Measurements from ENCODE around the gene CHRNA7.

The CHRNA7 gene

DNA sequence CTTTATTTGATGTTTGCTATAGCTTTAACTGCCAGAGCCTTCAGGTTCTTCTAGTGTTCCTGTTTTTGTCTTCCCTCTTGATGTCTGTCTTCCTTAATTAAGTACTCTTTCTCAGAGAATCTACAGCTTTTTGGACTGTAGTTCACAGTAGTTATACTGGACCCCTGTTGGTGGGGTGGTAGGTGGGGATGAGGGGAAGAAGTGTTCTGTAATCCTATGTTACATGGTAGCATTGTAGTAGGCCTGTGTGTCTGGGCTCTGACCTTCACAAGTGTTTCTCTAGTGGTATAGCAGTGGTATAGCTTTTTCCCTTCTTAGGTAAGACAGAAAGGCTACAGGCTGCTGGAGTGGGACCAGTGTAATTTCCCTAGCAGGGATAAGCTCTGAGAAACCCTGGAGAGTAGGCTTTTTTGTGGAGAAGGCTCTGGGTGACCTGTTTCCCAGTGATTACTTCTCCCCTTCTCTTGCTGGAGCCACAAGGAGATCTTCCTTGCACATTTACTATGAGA lies 59.6 kb downstream of the CHRNA7 start:
- DNase-seq (ENCODE audit: low read depth), result no peak

GRCh38 chr15:32091505-32092380 lies 61.4 kb downstream of the CHRNA7 start:
- DNase-seq (ENCODE audit: low read depth), result no peak

- no peak for DNase-seq (ENCODE audit: low read depth)
Observed at GRCh38 chr15:32096213-32096612, 65.9 kb downstream of the CHRNA7 start.

DNA sequence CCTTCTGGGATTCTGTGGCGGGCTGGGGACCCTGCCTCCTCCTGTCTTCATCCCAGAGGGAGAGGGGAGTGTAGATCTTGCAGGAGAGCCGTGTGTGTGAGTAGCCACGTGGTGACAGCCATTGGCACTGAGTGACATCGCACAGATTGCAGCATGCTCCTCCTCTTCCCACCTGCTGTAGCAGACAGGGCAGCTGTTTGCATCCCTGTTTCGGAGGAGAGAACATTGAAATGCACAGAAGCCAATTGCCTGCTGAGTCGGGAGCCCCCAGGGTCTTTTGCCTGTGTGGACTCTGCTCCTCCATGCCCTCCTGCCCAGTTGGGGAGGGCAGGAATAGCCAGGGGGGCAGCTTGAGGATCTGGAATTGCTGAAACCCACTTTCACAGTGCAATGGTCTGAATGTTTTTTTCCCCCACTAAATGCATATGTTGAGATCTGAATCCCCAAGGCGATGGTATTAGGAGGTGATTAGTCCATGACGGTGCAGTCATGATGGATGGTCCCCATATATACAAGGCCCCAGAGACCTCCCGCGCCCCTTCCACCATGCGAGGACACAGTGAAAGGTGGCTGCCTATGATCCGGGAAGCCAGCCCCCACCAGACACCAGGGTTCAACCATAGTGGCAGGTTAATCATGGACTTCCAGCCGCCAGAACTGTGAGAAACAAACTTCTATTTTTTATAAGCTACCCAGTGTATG lies 66.8 kb downstream of the CHRNA7 start:
- no peak for DNase-seq (ENCODE audit: low read depth)

- DNase-seq (ENCODE audit: low read depth), result no peak
Observed at GRCh38 chr15:32098033-32098432, 67.7 kb downstream of the CHRNA7 start.

DNA sequence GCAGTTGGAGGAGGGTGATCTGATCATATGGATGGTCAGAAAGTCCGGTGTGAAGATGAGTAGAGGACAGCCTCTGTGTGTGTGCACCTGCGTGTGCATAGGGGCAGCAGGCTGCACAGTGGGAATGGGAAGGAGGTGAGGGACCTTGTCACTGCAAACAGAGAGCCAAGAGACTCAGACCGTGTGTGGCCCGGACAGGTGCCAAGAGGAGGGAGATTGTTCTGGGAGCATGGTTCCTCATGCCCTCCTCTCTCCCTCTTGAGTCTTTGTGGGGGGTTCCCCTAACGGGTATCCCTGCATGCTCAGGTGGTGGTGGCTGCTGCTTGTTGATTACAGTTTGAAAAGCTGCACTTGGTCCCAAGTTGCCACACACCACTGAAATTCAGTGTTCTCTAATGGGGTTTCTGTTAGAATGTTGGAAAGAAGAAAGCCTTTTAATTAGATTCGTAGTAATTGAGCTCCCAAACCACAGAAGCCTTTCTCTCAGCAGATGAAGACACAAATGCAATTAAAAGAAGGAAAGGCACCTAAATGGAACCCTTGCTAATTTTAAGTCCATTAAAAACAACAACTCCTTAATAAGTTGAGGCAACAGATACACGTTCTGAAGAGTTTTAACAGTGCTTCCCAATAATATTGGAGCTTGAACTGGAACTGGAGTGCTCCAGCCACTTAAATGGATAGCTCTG lies 68.9 kb downstream of the CHRNA7 start:
- no peak for DNase-seq (ENCODE audit: low read depth)

DNA sequence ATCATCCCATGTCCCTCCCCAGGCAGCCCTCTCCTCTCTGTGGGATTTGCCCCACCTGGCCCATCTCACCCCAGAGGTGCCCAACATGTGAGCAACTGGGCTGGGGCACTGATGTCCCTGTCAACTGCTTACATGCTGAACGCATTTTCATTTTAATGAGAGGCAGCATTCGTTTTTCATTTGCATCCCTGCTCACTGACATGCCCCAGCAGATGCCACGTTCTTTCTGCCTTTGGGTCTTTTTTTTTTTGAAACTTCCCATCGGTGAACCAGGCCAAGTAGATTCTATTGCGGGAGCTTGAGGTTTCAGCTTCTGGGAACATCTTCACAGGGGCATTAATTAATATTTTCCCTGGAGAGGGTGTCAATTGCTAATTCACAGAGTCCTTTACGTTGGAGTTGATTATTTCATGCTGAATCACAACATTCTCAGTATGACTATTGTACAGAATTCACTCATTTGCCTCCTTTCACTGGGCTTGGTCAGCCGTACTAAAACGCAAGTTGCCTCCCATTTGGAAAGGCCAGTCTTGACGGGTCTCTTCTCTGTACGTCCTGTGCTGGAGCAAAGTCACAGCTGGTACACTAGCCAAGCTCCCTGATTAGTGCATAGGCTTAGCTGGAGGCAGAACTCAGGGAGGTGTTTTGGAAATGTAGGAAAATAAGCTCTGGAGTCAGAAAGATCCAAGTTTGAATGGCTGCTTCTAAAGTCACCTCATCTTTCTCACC lies 69.8 kb downstream of the CHRNA7 start:
- DNase-seq (ENCODE audit: low read depth), result no peak

- DNase-seq (ENCODE audit: low read depth), result no peak
Observed at GRCh38 chr15:32104061-32104995, 74.0 kb downstream of the CHRNA7 start.

- DNase-seq (ENCODE audit: low read depth), result no peak
Observed at GRCh38 chr15:32105258-32106241, 75.2 kb downstream of the CHRNA7 start.

DNA sequence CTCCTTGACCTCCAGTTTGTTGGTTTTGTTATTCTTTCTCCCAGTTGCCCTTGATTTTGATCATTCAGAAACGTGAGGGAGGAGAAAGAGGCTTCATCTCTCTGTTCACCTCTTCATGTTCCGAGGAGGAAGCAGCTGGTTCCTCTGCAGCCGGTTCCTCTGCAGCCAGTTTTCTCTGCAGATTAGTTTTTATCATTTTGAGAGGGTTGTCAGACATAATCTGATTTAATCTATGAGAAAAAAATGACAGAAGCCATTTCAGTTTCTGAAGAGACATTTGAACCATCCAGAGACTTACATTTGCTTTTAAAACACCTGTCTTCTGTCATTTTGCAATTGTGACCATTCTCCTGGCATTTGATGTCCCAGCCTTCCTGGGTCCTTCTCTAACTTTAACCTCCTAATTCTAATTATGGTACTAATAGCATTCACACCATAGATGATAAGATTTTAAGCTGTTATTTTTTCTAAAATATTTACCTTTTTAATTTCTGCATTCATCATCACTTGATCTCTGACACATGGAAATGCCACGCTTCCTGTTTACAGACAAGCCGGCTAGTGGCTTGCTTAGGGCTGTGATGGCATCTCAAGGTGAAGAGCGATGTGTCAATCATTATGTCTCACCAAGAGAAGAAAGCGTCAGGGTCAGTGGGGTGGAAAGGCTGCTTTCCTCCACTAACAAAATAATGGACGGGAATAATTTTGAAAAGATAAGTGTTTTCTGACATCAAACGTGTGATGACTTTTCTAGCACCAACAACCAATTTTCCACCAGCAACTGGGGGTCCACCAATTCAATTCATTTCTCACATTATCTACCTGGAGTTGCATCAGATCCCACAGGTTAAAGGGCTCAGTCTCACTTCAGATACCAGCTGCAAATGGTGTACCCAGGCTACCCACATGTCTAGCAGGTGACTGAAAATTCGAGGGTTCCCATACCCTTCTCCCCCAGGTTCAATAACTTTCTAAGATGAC lies 76.4 kb downstream of the CHRNA7 start:
- no peak for DNase-seq (ENCODE audit: low read depth)

GRCh38 chr15:32107477-32108080 lies 77.3 kb downstream of the CHRNA7 start:
- no peak for DNase-seq (ENCODE audit: low read depth)

- DNase-seq (ENCODE audit: low read depth), result no peak
Observed at GRCh38 chr15:32108661-32109060, 78.3 kb downstream of the CHRNA7 start.

GRCh38 chr15:32112101-32112500 lies 81.8 kb downstream of the CHRNA7 start:
- DNase-seq (ENCODE audit: low read depth), result no peak

DNA sequence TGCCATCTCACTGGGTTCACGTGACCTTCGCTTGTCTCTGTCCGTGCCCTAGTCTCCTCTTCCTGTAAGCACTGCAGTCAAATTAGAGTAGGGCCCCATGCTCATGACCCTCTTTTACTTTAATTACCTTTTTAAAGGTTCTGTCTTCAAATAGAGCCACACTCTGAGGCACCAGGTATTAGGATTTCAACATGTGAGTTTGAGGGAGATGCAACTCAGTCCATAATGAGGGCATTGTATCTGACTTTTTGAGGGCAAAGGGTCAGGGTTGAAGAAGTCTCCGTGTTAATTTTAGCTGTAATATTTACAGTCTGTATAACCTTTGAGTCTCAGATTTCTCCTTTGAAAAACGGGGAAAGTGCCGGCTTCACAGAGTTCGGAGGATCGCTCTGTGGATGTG lies 82.9 kb downstream of the CHRNA7 start:
- DNase-seq (ENCODE audit: low read depth), result no peak

DNA sequence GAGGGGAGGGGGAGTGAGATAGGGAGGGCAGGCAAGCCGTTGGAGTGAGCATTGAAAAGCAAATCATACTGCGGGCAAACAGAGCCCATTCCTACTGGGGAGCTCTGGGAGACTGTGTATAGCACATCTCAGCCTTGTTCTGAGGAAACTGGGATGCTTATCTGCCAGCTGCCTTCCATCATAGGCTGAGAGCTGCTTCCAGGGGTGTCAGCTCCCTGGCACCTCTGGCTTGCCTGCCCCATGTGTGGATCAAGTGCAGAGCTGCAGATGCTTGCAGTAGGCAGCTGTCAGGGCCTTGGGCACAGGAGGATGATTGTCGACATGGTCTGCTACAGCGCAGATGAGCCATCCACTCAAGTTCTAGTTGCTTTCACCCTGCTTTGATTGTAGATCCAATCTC lies 86.8 kb downstream of the CHRNA7 start:
- DNase-seq (ENCODE audit: low read depth), result no peak

- DNase-seq (ENCODE audit: low read depth), result no peak
Observed at GRCh38 chr15:32119286-32119685, 89.0 kb downstream of the CHRNA7 start.

- no peak for DNase-seq (ENCODE audit: low read depth)
Observed at GRCh38 chr15:32119694-32120330, 89.5 kb downstream of the CHRNA7 start.

All from stimulated activated CD8-positive, alpha-beta memory T cell treated with anti-CD3 and anti-CD28 coated beads, Interleukin-4, amount 100 ng/mL, for 24 hours (primary cell).